HL-60 (cell line): Measurements from ENCODE around the gene COASY.

ENCODE experiments used
- CTCF ChIP-seq: IDR thresholded peaks from one replicate; pipeline ENCODE4 v1.5.1; 2011; ENCODE audit warnings: low read length, control low read depth, inconsistent platforms; ENCODE audit not compliant: insufficient read depth
- POLR2AphosphoS5 ChIP-seq: IDR thresholded peaks from 2 replicates; pipeline ENCODE4 v1.6.1; 2012; ENCODE audit warnings: low read depth
- REST ChIP-seq: IDR thresholded peaks from 2 replicates; pipeline ENCODE4 v1.6.1; 2012; ENCODE audit warnings: low read depth; ENCODE audit not compliant: insufficient replicate concordance
- SPI1 ChIP-seq: IDR thresholded peaks from 2 replicates; pipeline ENCODE4 v1.6.1; 2012; ENCODE audit warnings: low read depth, mild to moderate bottlenecking, borderline replicate concordance

DNA sequence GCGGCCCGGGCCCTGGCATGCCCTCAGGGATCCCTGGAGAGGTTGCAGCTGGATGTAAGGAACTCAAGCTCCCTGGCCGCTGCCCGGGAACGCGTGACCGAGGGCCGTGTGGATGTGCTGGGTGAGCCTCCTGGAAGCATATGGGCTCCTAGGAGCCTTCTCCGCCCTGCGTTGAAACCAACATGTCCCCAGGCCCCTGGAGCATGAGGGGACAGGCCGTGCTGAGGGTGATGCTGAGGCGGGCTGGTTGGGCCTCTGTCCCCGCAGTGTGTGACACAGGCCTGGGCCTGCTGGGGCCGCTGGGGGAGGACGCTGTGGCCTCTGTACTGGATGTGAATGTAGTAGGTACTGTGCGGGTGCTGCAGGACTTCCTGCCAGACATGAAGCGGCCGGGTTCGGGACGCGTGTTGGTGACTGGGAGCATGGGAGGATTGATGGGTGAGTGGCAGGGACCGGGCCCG is 14.9 kb upstream of the COASY start:
- TF ChIP-seq CTCF: no peak
- TF ChIP-seq POLR2AphosphoS5: no peak
- TF ChIP-seq REST: no peak
- TF ChIP-seq SPI1: no peak
